PC-3 (cell line): ENCODE data around the gene PLS3. TPM values are rescaled to one million over a fixed set of nuclear protein-coding genes. Genes with fewer than 3 reads are reported as not detected.
A peak's percentile ranks its signal among the peaks of the same experiment; 100 is the strongest.

Source experiments
- ATAC-seq: fragments of 200-7000 bp; cut with Tn5 transposase; 2 replicates; pipeline ENCODE4 v1.9.1; 2020; ENCODE audit warnings: mild to moderate bottlenecking, moderate library complexity
- BruUV-seq: library from RNA; stranded (reverse); fragments of 400-500 nt; replicated peaks from 2 replicates; lab custom pipeline; 2021; lab: Mats Ljungman, UMichigan
- CTCF ChIA-PET: fragments of 300-600 bp; sonication (Branson Sonifier 250); formaldehyde crosslinking; loops from one replicate; lab custom pipeline; 2022; ENCODE audit warnings: antibody characterized with exemption; lab: Charles Lee
- POLR2A ChIA-PET: fragments of 300-600 bp; sonication (Branson Sonifier 250); formaldehyde crosslinking; loops from one replicate; lab custom pipeline; 2022; ENCODE audit warnings: antibody characterized with exemption; ENCODE audit not compliant: unreplicated experiment; lab: Charles Lee
- DNase-seq: peaks from one replicate; pipeline ENCODE4 v3.0.0-alpha.2; 2015
- H2AFZ ChIP-seq: fragments of 300-600 bp; sonication (generic); 2 replicates; pipeline ENCODE4 v1.6.0; 2016; ENCODE audit warnings: antibody characterized with exemption, low read length
- H3F3A ChIP-seq: fragments of 300-600 bp; sonication (generic); one replicate; pipeline ENCODE4 v1.6.0; 2017; ENCODE audit warnings: antibody characterized with exemption, low read length, control low read depth, mild to moderate bottlenecking; ENCODE audit not compliant: unreplicated experiment
- H3K27ac ChIP-seq: fragments of 300-600 bp; sonication (generic); 2 replicates; pipeline ENCODE4 v1.5.1; 2016; ENCODE audit warnings: mild to moderate bottlenecking, low read length
- H3K27me3 ChIP-seq: fragments of 300-600 bp; sonication (generic); 2 replicates; pipeline ENCODE4 v1.6.1; 2016; ENCODE audit warnings: low read length, mixed read lengths
- H3K36me3 ChIP-seq: fragments of 300-600 bp; sonication (generic); 2 replicates; pipeline ENCODE4 v1.6.1; 2016; ENCODE audit warnings: low read depth, mixed run types, low read length, mixed read lengths
- H3K4me1 ChIP-seq: fragments of 300-600 bp; sonication (generic); 2 replicates; pipeline ENCODE4 v1.5.1; 2016; ENCODE audit warnings: low read length; ENCODE audit not compliant: insufficient read depth
- H3K4me2 ChIP-seq: fragments of 300-600 bp; sonication (generic); 2 replicates; pipeline ENCODE4 v1.6.0; 2016; ENCODE audit warnings: low read length
- H3K4me3 ChIP-seq: fragments of 300-600 bp; sonication (generic); 2 replicates; pipeline ENCODE4 v1.5.1; 2016; ENCODE audit warnings: mild to moderate bottlenecking, low read length, mixed read lengths
- H3K79me2 ChIP-seq: fragments of 300-600 bp; sonication (generic); 2 replicates; pipeline ENCODE4 v1.6.1; 2017; ENCODE audit warnings: low read length, mixed read lengths
- H3K9ac ChIP-seq: fragments of 300-600 bp; sonication (generic); 2 replicates; pipeline ENCODE4 v1.6.0; 2016; ENCODE audit warnings: mild to moderate bottlenecking, low read length
- H3K9me2 ChIP-seq: fragments of 300-600 bp; sonication (generic); replicated peaks from 2 replicates; pipeline ENCODE4 v1.6.1; 2016; ENCODE audit warnings: mixed run types, low read length, mixed read lengths
- H3K9me3 ChIP-seq: fragments of 300-600 bp; sonication (generic); 2 replicates; pipeline ENCODE4 v1.6.1; 2016; ENCODE audit warnings: low read length, mixed read lengths
- H4K20me1 ChIP-seq: fragments of 300-600 bp; sonication (generic); 2 replicates; pipeline ENCODE4 v1.6.1; 2016; ENCODE audit warnings: low read length, mixed read lengths
- CTCF ChIP-seq: fragments of 300-600 bp; sonication (generic); conservative IDR thresholded peaks from 2 replicates; pipeline ENCODE4 v1.5.1; 2017; ENCODE audit warnings: antibody characterized with exemption, low read depth, mild to moderate bottlenecking, low read length
- EZH2 ChIP-seq: fragments of 300-600 bp; sonication (generic); IDR thresholded peaks from one replicate; pipeline ENCODE4 v1.6.1; 2017; ENCODE audit warnings: antibody characterized with exemption, mild to moderate bottlenecking, low read length; ENCODE audit not compliant: unreplicated experiment
- EZH2phosphoT487 ChIP-seq: fragments of 300-600 bp; sonication (generic); IDR thresholded peaks from 2 replicates; pipeline ENCODE4 v1.6.1; 2018; ENCODE audit warnings: mild to moderate bottlenecking, antibody characterized with exemption, low read length, borderline replicate concordance
- intact Hi-C: fragments of 100-400 bp; cut with micrococcal nuclease; formaldehyde crosslinking; loops from 2 replicates; pipeline ENCODE4 v1.9.0; 2023
- total RNA-seq: library from RNA; depleted of rRNA; stranded (reverse); fragments of >200 nt; gene quantifications from 2 replicates; pipeline ENCODE4 v1.2.3, GENCODE V29; 2014

PLS3 gene
- total RNA-seq, 1 experiment from 2014 or later: 267 TPM

GRCh38 chrX:115696939-115697338, 136.0 kb downstream of the PLS3 start:
- no peak for ATAC-seq

DNA sequence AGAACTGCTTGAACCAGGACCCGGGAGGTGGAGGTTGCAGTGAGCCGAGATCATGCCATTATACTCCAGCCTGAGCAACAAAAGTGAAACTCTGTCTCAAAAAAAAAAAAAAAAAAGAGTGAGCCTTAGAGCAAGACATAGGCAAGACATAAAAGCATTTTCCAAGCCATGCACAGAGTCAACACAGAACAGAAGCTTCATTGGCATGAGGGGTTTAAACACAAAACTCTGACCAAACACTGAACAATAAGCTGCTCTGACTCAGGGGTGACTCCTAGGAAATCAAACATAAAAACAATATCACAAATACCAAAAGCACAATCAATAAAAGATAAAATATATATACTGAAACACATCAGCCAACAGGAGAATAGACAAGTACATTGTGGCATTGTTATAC, 136.8 kb downstream of the PLS3 start:
- Histone ChIP-seq H3K4me2 (no peak overlapping the region), H3K36me3 (no peaks in the 10 kb centered on the region), H2AFZ (no peak overlapping the region), H3K4me3 (no peak overlapping the region), H3F3A (no peaks in the 10 kb centered on the region), H3K27ac (no peak overlapping the region), H3K9me2 (no peaks in the 10 kb centered on the region), H3K79me2 (no peaks in the 10 kb centered on the region), H4K20me1 (no peaks in the 10 kb centered on the region), H3K9me3 (no peaks in the 10 kb centered on the region), H3K27me3 (no peaks in the 10 kb centered on the region), H3K4me1 (no peaks in the 10 kb centered on the region), H3K9ac (no peak overlapping the region)
- BruUV-seq: no TSS peak
- CTCF ChIA-PET: no interaction called here
- TF ChIP-seq EZH2 (no peak), EZH2phosphoT487 (no peak), CTCF (no peak)
- POLR2A ChIA-PET: interaction anchor here (0.6 kb wide), 1 partner anchor 18 kb away, joined by 4 read pairs; no protein-coding TSS in a partner anchor
- peak; percentile 77 for ATAC-seq
- intact Hi-C loops: no loop called here
- DNase-seq: peak; percentile 62

More at GRCh38 chrX:115696939-115697338, 136.0 kb downstream of the PLS3 start:
- Histone ChIP-seq H2AFZ (no peak overlapping the region), H3K4me1 (no peaks in the 10 kb centered on the region), H3K9me2 (no peaks in the 10 kb centered on the region), H3K4me2 (no peak overlapping the region), H4K20me1 (no peaks in the 10 kb centered on the region), H3F3A (no peaks in the 10 kb centered on the region), H3K36me3 (no peaks in the 10 kb centered on the region), H3K4me3 (no peak overlapping the region), H3K9ac (no peak overlapping the region), H3K79me2 (no peaks in the 10 kb centered on the region), H3K27me3 (no peaks in the 10 kb centered on the region), H3K27ac (no peak overlapping the region), H3K9me3 (no peaks in the 10 kb centered on the region)
- ChIA-PET CTCF (no interaction called here), POLR2A (no interaction called here)
- BruUV-seq: no TSS peak
- TF ChIP-seq EZH2phosphoT487 (no peak), EZH2 (no peak), CTCF (no peak)
- DNase-seq: no peak
- intact Hi-C loops: no loop called here
